ENCODE results near the gene COL8A1.

DNA sequence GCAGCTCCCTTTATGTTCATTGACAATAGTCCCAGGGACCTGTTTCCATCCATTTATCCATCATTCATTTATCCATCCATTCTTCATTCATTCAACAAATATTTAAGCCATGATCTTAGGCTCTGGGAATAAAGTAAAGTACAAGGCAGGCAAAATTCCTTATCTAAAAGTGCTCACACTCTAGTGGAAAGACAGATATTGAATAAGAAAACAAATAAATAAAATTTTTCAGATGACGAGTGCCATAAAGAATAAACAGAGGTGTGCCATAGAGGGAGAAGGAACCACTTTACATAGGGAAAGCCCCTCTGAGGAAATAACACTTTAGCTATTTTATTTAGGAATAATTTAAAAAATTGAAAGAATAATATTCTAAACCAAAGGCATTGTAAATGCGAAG, 76.2 kb downstream of the COL8A1 start:
- TF ChIP-seq, protein P1, sequence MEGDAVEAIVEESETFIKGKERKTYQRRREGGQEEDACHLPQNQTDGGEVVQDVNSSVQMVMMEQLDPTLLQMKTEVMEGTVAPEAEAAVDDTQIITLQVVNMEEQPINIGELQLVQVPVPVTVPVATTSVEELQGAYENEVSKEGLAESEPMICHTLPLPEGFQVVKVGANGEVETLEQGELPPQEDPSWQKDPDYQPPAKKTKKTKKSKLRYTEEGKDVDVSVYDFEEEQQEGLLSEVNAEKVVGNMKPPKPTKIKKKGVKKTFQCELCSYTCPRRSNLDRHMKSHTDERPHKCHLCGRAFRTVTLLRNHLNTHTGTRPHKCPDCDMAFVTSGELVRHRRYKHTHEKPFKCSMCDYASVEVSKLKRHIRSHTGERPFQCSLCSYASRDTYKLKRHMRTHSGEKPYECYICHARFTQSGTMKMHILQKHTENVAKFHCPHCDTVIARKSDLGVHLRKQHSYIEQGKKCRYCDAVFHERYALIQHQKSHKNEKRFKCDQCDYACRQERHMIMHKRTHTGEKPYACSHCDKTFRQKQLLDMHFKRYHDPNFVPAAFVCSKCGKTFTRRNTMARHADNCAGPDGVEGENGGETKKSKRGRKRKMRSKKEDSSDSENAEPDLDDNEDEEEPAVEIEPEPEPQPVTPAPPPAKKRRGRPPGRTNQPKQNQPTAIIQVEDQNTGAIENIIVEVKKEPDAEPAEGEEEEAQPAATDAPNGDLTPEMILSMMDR (IDR thresholded peaks at IDR 0.05; ENCODE audit: low read length) = no peak
- no peak for TF ChIP-seq EZH2phosphoT487 (IDR thresholded peaks at IDR 0.05; ENCODE audit: low read length)
- no peak for TF ChIP-seq EZH2 (optimal IDR thresholded peaks at IDR 0.05; ENCODE audit: low read depth, low read length)
